Left lung (tissue), 10 donors: ENCODE results near the gene BEST3. TPM values are rescaled to one million over a fixed set of nuclear protein-coding genes. Genes with fewer than 3 reads are reported as not detected.
"Not testable (repeated sequence)": the region's sequence is repeated elsewhere in the genome, so short reads cannot be mapped to it uniquely, and the experiment has no call there.

ENCODE experiments used
- ATAC-seq: fragments of 200-7000 bp; cut with Tn5 transposase; one replicate; pipeline ENCODE4 v1.9.1; 2020; ENCODE audit warnings: moderate library complexity
- DNase-seq, 4 donors: peaks; one replicate each; pipeline ENCODE4 v3.0.0-alpha.2; 2013 to 2020
- H3K27ac ChIP-seq, 2 donors: fragments of 200-600 bp; sonication (generic) in 1 of 2; one replicate each; pipeline versions ENCODE4 v1.5.0 to v1.8.0; 2020 to 2021
- H3K27me3 ChIP-seq, 2 donors: fragments of 200-600 bp; sonication (generic) in 1 of 2; one replicate each; pipeline versions ENCODE4 v1.5.0 to v1.8.0; 2020 to 2021
- H3K36me3 ChIP-seq, 2 donors: fragments of 200-600 bp; sonication (generic) in 1 of 2; one replicate each; pipeline versions ENCODE4 v1.5.0 to v1.8.0; 2020 to 2021
- H3K4me1 ChIP-seq, 2 donors: fragments of 200-600 bp; one replicate each; pipeline ENCODE4 v1.8.0; 2021
- H3K4me3 ChIP-seq, 2 donors: fragments of 200-600 bp; sonication (generic) in 1 of 2; one replicate each; pipeline versions ENCODE4 v1.5.0 to v1.8.0; 2020 to 2021; ENCODE audit warnings: mild to moderate bottlenecking in 1 of 2
- H3K9me3 ChIP-seq, 2 donors: fragments of 200-600 bp; sonication (generic) in 1 of 2; one replicate each; pipeline versions ENCODE4 v1.5.0 to v1.8.0; 2020 to 2021
- CTCF ChIP-seq, 2 donors: fragments of 200-600 bp; sonication (generic) in 1 of 2; IDR thresholded peaks; one replicate each; pipeline versions ENCODE4 v1.5.0 to v1.8.0; 2021; ENCODE audit warnings: antibody characterized with exemption in 2 of 2
- intact Hi-C, 2 donors: fragments of 100-400 bp; cut with DNase I; formaldehyde crosslinking; loops; one replicate each; pipeline versions ENCODE4 v1.11.2 to v1.14.2; 2022
- polyA plus RNA-seq, 6 donors: library from polyadenylated mRNA; unstranded; fragments of 120-200 nt; gene quantifications; one replicate each; pipeline ENCODE4 v1.2.1, GENCODE V29; 2013; ENCODE audit not compliant: insufficient read length in 6 of 6
- total RNA-seq, 2 donors: library from RNA; stranded (reverse); fragmentation: NEBNext Ultra II Directional; extraction: Animal tissue kit (Norgen Biotek cat#: 25700); gene quantifications; one replicate each; pipeline ENCODE4 v1.2.1, GENCODE V29; 2021
- donor health status: DM: no; HTN: yes; CAD: no.
- donor health status: DM: no; HTN: no; CAD: no.

The BEST3 gene
- total and polyA plus RNA-seq, 8 donors = 0.28 to 0.67 (median 0.45) TPM; not detected in 2

- no peak overlapping the region for H3K4me3 ChIP-seq
- intact Hi-C loops = no loop called here
- H3K27me3 ChIP-seq = no peaks in the 10 kb centered on the region
- DNase-seq (no peak), ATAC-seq (no peak)
- H3K27ac ChIP-seq = no peak overlapping the region
- peaks cover 0 to 6% of the 10 kb centered on the region in 2 donors for H3K4me1 ChIP-seq
- H3K36me3 ChIP-seq = peaks cover 0 to 6% of the 10 kb centered on the region in 2 donors
- TF ChIP-seq CTCF (IDR thresholded peaks at IDR 0.05) = no peak
- H3K9me3 ChIP-seq = no peaks in the 10 kb centered on the region
These were observed 91.0 kb downstream of the BEST3 start for GRCh38 chr12:69608114-69608513.

GRCh38 chr12:69604275-69604674 is 94.8 kb downstream of the BEST3 start:
- H3K36me3 ChIP-seq = peaks cover 16 to 44% of the 10 kb centered on the region in 2 donors
- H3K27me3 ChIP-seq, ATAC-seq, H3K4me1 ChIP-seq, DNase-seq, H3K4me3 ChIP-seq, intact Hi-C loops, H3K9me3 ChIP-seq, H3K27ac ChIP-seq: not testable (repeated sequence)

Other genes starting within 250 kb of the BEST3 start
- 10 to 100 TPM; 28.9 to 40.8 TPM for gene FRS2, start 228.9 kb downstream of the BEST3 start, total RNA-seq
- gene FRS2, start 228.9 kb downstream of the BEST3 start, polyA plus RNA-seq = 10 to 100 TPM; 43.4 to 49.4 (median 44.3) TPM
- gene CCT2, start 113.8 kb downstream of the BEST3 start, total RNA-seq = 100 to 1,000 TPM; 115 to 156 TPM
- 100 to 1,000 TPM; 226 to 259 (median 250) TPM for gene CCT2, start 113.8 kb downstream of the BEST3 start, polyA plus RNA-seq
- gene LRRC10, start 88.4 kb downstream of the BEST3 start, total RNA-seq = not detected
- gene LRRC10, start 88.4 kb downstream of the BEST3 start, polyA plus RNA-seq = under 1 TPM in 2 of 6 donors, not detected in 4; 0.09 to 0.14 TPM
- 10 to 100 TPM; 29.5 to 34.6 TPM for gene RAB3IP, start 39.6 kb upstream of the BEST3 start, total RNA-seq
- gene RAB3IP, start 39.6 kb upstream of the BEST3 start, polyA plus RNA-seq = 10 to 100 TPM; 32.3 to 54.3 (median 39.3) TPM
- gene MYRFL, start 125.9 kb upstream of the BEST3 start, total RNA-seq = under 1 TPM; 0.17 to 0.58 TPM
- gene MYRFL, start 125.9 kb upstream of the BEST3 start, polyA plus RNA-seq = 1 to 10 TPM in 2 of 6 donors, under 1 TPM in 4; 0.75 to 2.5 (median 0.86) TPM